T-cell (primary cell): ENCODE measurements around the gene RTN4R. TPM values are rescaled to one million over a fixed set of nuclear protein-coding genes. Genes with fewer than 3 reads are reported as not detected.
"Not testable (repeated sequence)": the region's sequence is repeated elsewhere in the genome, so short reads cannot be mapped to it uniquely, and the experiment has no call there.

Experiments used
- ATAC-seq, 4 experiments: fragments of 200-7000 bp in 3 of 4; fragments of 150-1000 bp in 1 of 4; cut with Tn5 transposase; replicated peaks in 1 of 4; 1 replicate in 3 of 4; 2 replicates in 1 of 4; pipeline ENCODE4 v1.10.0; 2021; ENCODE audit warnings: moderate library complexity in 3 of 4, mild to moderate bottlenecking in 2 of 4, moderate number of reproducible peaks in 1 of 4
- CTCF ChIA-PET, 2 donors: fragments of 300-600 bp; sonication (Branson Sonifier 250); formaldehyde crosslinking; loops; one replicate each; lab custom pipeline; 2022; ENCODE audit warnings: antibody characterized with exemption in 2 of 2; lab: Charles Lee
- POLR2A ChIA-PET, 2 donors: fragments of 300-600 bp; sonication (Branson Sonifier 250); formaldehyde crosslinking; loops; one replicate each; lab custom pipeline; 2022; ENCODE audit warnings: antibody characterized with exemption in 2 of 2; lab: Charles Lee
- DNase-seq, 35 experiments: peaks; one replicate each; pipeline versions ENCODE4 v3.0.0 to v3.0.0-alpha.2; 2013 to 2023
- H3K27ac ChIP-seq: one replicate; pipeline ENCODE4 v1.5.1; 2013; ENCODE audit warnings: low read length
- H3K27me3 ChIP-seq, 2 experiments: replicated peaks in 1 of 2; 1 replicate in 1 of 2; 2 replicates in 1 of 2; pipeline versions ENCODE4 v1.6.1 to v1.7.0; 2013; ENCODE audit warnings: low read length in 1 of 2, mixed read lengths in 1 of 2; ENCODE audit not compliant: control insufficient read depth in 2 of 2, insufficient read depth in 2 of 2; ENCODE audit errors: extremely low read depth in 1 of 2
- H3K36me3 ChIP-seq, 2 donors: 1 replicate in 1 of 2; 2 replicates in 1 of 2; pipeline versions ENCODE4 v1.6.1 to v1.7.0; 2013; ENCODE audit warnings: low read length in 1 of 2; ENCODE audit not compliant: control insufficient read depth in 2 of 2, insufficient read depth in 1 of 2; ENCODE audit errors: extremely low read depth in 1 of 2
- H3K4me1 ChIP-seq, 2 experiments: 1 replicate in 1 of 2; 2 replicates in 1 of 2; pipeline versions ENCODE4 v1.6.1 to v1.7.0; 2013; ENCODE audit warnings: low read length in 2 of 2, mixed read lengths in 1 of 2; ENCODE audit not compliant: insufficient read depth in 2 of 2, control insufficient read depth in 1 of 2; ENCODE audit errors: extremely low read depth in 1 of 2
- H3K4me3 ChIP-seq, 2 donors: 1 replicate in 1 of 2; 2 replicates in 1 of 2; pipeline versions ENCODE4 v1.5.1 to v1.7.0; 2013; ENCODE audit warnings: mild to moderate bottlenecking in 2 of 2, low read length in 1 of 2, moderate library complexity in 1 of 2; ENCODE audit not compliant: control insufficient read depth in 1 of 2; ENCODE audit errors: extremely low read depth in 1 of 2
- H3K9me3 ChIP-seq: 2 replicates; pipeline ENCODE4 v1.7.0; 2013
- H3K27ac Mint-ChIP-seq, 2 donors: one replicate each; pipeline ENCODE4 v1.8.0; 2020 to 2021; ENCODE audit warnings: mild to moderate bottlenecking in 2 of 2, mixed read lengths in 2 of 2
- H3K27me3 Mint-ChIP-seq, 2 donors: one replicate each; pipeline ENCODE4 v1.8.0; 2021 to 2022; ENCODE audit warnings: mixed read lengths in 2 of 2
- H3K36me3 Mint-ChIP-seq: one replicate; pipeline ENCODE4 v1.8.0; 2021; ENCODE audit warnings: mixed read lengths
- H3K4me1 Mint-ChIP-seq, 3 donors: one replicate each; pipeline ENCODE4 v1.8.0; 2020 to 2022; ENCODE audit warnings: mixed read lengths in 3 of 3, mild to moderate bottlenecking in 1 of 3
- H3K4me3 Mint-ChIP-seq, 3 donors: one replicate each; pipeline ENCODE4 v1.8.0; 2020 to 2022; ENCODE audit warnings: mild to moderate bottlenecking in 3 of 3, mixed read lengths in 3 of 3, moderate library complexity in 3 of 3
- H3K9me3 Mint-ChIP-seq, 3 donors: one replicate each; pipeline ENCODE4 v1.8.0; 2020 to 2022; ENCODE audit warnings: mixed read lengths in 3 of 3
- WGBS: methylation state at CpG from one replicate; pipeline ENCODE4 v1.1.5; 2013; ENCODE audit warnings: missing lambda C conversion rate; ENCODE audit not compliant: insufficient coverage; 5-methylcytosine and 5-hydroxymethylcytosine counted together
- total RNA-seq, 35 experiments: library from RNA in 6 of 35; stranded (reverse) in 6 of 35; fragments of 120-200 nt in 1 of 35; gene quantifications; one replicate each; pipeline versions ENCODE4 v1.2.1 to v1.2.4 and lab custom pipeline; 2013 to 2026

Gene RTN4R
- total RNA-seq, 5 donors from 2014 or later (not counting 1 experiment from before 2014, with no cell fraction given), result 0.33 to 4.1 (median 2.5) TPM

DNA sequence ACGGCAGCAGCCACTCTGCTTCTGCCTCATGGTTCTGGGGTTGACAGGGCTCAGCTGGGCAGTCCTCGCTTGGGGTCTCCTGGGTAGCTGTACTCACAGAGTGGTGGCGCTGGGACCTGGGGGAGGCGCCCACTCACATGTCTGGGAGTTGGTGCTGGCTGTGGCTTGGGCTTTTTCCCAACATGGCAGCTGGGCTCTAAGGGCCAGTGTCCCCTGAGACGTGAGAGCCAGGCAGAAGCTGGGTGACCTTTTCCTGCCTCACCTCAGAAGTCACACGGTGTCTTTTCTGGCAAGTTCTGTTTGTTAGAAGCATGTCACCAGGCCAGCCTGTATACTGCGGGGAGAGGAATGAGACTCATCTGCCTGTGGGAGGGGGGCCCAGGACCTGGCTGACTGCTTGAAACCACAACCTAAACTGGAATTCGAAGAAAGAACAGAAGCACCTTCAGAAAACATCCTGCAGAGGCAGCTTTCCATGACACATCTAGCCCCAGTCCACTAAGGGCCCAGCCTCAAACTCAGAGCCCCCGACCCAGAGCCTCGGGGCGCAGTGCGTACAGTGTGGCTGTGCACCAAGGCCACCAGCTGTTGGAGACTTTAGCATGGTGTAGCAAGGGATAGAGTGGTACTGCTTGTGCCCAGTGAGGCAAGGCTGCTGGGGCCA lies 37.2 kb upstream of the RTN4R start:
- H3K4me3 ChIP-seq, H3K4me1 Mint-ChIP-seq, H3K4me3 Mint-ChIP-seq, H3K9me3 ChIP-seq, H3K27ac Mint-ChIP-seq, H3K9me3 Mint-ChIP-seq, H3K27me3 Mint-ChIP-seq, H3K36me3 ChIP-seq, POLR2A ChIA-PET, DNase-seq, CTCF ChIA-PET, H3K36me3 Mint-ChIP-seq, H3K27ac ChIP-seq: not testable (repeated sequence)
- peaks cover 0 to 40% of the 10 kb centered on the region in 2 experiments for H3K27me3 ChIP-seq
- peaks cover 2 to 12% of the 10 kb centered on the region in 2 experiments for H3K4me1 ChIP-seq
- WGBS, result 93% methylated on average over 3 of the region's 12 CpGs
- ATAC-seq, result peak in 1 of 4 experiments; percentile 9

DNA sequence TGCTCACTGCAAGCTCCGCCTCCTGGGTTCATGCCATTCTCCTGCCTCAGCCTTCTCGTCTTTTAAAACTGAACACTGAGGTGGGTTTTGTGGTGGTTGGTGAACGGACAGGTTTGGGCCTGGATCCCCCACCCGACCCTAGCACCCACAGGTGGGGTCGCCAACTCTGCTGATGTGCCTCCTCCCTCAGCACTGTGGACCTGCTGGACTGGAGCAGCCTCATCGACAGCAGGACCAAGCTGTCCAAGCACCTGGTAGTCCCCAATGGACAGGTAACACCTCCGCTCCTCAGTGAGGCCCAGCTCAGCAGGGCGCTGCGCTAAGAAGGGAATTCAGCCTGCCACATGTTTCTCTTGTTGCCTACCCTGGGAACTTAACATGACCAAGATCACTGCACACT lies 36.5 kb upstream of the RTN4R start:
- ATAC-seq (no peak), DNase-seq (no peak)
- no peaks in the 10 kb centered on the region for H3K36me3 Mint-ChIP-seq
- peaks cover 8 to 11% (median 9%) of the 10 kb centered on the region in 3 donors for H3K4me1 Mint-ChIP-seq
- H3K27ac ChIP-seq, result no peak overlapping the region
- H3K27me3 Mint-ChIP-seq, result peaks cover 0 to 4% of the 10 kb centered on the region in 2 donors
- peaks cover 5 to 18% of the 10 kb centered on the region in 2 experiments for H3K4me1 ChIP-seq
- POLR2A ChIA-PET, result no interaction called here
- H3K27me3 ChIP-seq, result peaks cover 0 to 40% of the 10 kb centered on the region in 2 experiments
- WGBS, result 84% methylated on average over 4 of the region's 9 CpGs
- CTCF ChIA-PET, result no interaction called here
- no peak overlapping the region for H3K4me3 ChIP-seq
- no peak overlapping the region for H3K27ac Mint-ChIP-seq
- H3K9me3 ChIP-seq, result no peaks in the 10 kb centered on the region
- H3K36me3 ChIP-seq, result no peaks in the 10 kb centered on the region
- no peak overlapping the region for H3K4me3 Mint-ChIP-seq
- H3K9me3 Mint-ChIP-seq, result no peaks in the 10 kb centered on the region

DNA sequence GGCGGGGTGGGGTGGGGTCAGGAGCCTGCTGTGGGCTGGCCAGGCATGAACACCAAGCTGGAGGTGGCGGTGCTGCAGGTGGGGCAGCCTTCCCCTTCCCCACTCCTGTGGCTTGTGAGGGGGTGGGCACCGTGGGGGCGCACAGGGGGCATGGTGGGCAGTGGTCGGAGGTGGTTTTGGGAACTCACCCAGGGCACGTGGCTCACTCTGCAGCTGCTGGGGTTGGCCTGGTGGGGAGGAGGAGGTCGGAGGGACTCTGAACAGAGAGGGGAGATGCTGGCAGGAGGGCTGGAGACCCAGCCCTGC lies 35.1 kb upstream of the RTN4R start:
- H3K9me3 Mint-ChIP-seq, H3K36me3 Mint-ChIP-seq, ATAC-seq, H3K9me3 ChIP-seq, H3K36me3 ChIP-seq, POLR2A ChIA-PET, H3K4me3 ChIP-seq, DNase-seq, H3K27ac ChIP-seq, H3K27ac Mint-ChIP-seq, CTCF ChIA-PET, H3K27me3 Mint-ChIP-seq, H3K4me3 Mint-ChIP-seq: not testable (repeated sequence)
- 0% methylated on average over 1 of the region's 7 CpGs for WGBS
- H3K4me1 Mint-ChIP-seq, result peaks cover 8 to 11% (median 11%) of the 10 kb centered on the region in 3 donors
- peaks cover 0 to 40% of the 10 kb centered on the region in 2 experiments for H3K27me3 ChIP-seq
- H3K4me1 ChIP-seq, result peaks cover 5 to 28% of the 10 kb centered on the region in 2 experiments

DNA sequence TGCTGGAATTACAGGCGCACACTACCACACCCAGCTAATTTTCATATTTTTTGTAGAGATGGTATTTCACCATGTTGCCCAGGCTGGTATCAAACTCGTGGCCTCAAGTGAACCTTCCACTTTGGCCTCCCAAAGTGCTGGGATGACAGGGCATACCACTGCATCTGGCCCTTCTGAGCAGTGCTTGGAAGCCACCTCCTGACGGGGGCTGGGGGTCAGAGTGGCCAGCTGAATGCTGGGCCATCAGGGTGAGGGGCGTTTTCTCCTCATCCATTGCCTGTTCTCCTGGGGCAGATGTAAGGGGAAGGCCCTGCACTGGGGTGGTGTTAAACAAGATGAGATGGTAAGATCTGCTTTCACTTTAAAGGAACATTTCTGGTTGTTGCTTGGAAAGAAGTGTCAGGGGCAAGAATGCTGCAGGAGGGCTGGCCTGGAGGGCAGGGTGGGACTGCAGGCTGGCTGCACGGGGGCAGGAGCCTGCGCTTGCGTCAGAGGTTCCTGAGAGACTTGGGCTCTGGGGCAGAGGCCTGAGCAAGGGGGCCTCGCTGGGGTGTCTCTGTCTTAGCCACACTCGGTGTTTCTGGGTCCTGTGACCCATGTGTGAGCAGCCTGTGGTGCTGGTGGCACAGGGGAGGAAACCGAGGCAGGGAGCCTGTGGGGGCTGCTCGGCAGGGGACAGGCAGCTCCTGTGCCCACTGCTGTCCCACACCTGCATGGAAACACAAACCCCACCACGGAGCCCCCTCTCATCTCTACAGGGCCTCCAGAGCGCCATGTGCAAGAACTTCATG lies 34.5 kb upstream of the RTN4R start:
- no peak overlapping the region for H3K4me3 ChIP-seq
- no peaks in the 10 kb centered on the region for H3K9me3 ChIP-seq
- Mint-ChIP-seq H3K27me3 (peaks cover 0 to 4% of the 10 kb centered on the region in 2 donors), H3K27ac (no peak overlapping the region), H3K36me3 (no peaks in the 10 kb centered on the region), H3K4me1 (peaks cover 11 to 17% (median 11%) of the 10 kb centered on the region in 3 donors), H3K9me3 (no peaks in the 10 kb centered on the region), H3K4me3 (no peak overlapping the region)
- CTCF ChIA-PET, result no interaction called here
- H3K27ac ChIP-seq, result no peak overlapping the region
- H3K36me3 ChIP-seq, result no peaks in the 10 kb centered on the region
- ATAC-seq (no peak), DNase-seq (no peak)
- 93% methylated on average over 4 of the region's 13 CpGs for WGBS
- peaks cover 5 to 28% of the 10 kb centered on the region in 2 experiments for H3K4me1 ChIP-seq
- POLR2A ChIA-PET, result no interaction called here
- H3K27me3 ChIP-seq, result peaks cover 0 to 40% of the 10 kb centered on the region in 2 experiments

DNA sequence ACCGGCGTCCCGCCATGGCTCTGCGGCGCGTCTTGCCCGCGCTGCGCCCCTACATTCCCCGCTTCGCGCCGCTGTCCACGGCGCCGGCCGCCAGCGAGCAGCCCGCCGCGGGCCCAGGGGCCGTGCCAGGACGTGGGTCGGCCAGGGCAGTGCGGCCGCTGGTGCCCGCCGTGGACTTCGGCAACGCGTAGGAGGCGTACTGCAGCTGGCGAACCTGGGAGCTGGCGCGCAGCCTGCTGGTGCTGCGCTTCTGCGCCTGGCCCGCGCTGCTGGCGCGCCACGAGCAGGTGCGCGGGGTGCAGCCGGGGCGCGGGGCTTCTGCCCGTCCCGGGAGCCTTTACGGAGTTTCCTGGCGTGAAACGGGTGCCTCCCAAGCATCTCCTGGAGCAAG lies 31.6 kb upstream of the RTN4R start:
- Histone ChIP-seq H3K27me3 (peaks cover 0 to 33% of the 10 kb centered on the region in 2 experiments), H3K4me3 (peak overlapping the region; percentile 46 to 77), H3K9me3 (no peaks in the 10 kb centered on the region), H3K27ac (no peak overlapping the region), H3K36me3 (no peaks in the 10 kb centered on the region), H3K4me1 (peaks cover 3 to 20% of the 10 kb centered on the region in 2 experiments)
- H3K4me3 Mint-ChIP-seq, result peak overlapping the region; percentile 56 to 78 (median 66)
- H3K36me3 Mint-ChIP-seq, result no peaks in the 10 kb centered on the region
- H3K27ac Mint-ChIP-seq, result no peak overlapping the region
- peaks cover 0 to 1% of the 10 kb centered on the region in 2 donors for H3K27me3 Mint-ChIP-seq
- WGBS, result under 1% methylated on average over 52 of the region's 52 CpGs
- H3K4me1 Mint-ChIP-seq, result peaks cover 11 to 21% (median 12%) of the 10 kb centered on the region in 3 donors
- no peaks in the 10 kb centered on the region for H3K9me3 Mint-ChIP-seq
- ATAC-seq (peak; percentile 40 to 57 (median 51)), DNase-seq (peak in 5 of 35 experiments; percentile 23 to 39 (median 27))
- ChIA-PET POLR2A (no interaction called here), CTCF (no interaction called here)

DNA sequence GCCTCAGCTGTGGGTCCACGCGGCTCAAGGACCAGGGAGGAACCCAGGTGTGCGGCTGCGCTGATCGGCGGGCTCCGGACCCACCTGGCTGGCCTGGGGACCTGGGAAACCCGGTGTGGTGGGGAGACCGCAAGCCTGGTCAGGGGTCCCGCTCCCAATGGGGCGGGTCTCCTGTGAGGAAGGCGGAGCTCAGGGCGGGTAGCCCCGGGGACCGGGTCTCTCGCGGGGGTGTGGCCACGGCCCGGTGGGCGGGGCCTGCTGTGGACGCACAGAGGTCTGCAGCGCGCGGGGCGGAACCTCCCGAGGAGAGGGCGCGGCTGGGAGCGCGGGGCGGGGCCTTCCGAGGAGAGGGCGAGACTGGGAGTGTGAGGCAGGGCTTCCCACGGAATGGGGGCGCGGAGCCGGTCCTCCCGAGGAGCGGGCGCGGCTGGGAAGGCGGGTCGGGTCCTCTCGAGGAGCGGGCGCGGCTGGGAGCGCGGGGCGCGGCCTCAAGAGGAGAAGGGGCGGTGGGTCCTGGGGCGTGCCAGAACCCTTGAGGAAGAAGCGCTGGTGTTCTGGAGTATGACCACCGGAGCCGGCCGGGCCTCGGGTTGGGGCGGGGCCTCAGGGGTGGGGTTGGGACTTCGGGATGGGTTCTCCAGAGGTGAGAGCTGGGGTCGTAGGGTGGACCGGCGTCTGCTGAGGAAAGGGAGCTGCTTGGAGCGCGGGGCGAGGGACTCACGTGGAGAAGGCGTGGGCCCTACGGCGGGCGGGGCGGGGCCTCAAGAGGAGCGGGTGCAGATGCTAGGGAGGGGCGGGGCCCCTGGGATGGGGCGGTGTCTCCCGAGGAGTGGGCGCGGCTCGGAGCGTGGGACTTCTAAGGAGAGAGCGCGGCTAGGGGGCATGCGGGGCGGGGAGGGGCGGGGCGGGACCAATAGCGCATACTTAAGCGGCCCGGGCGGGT lies 31.0 kb upstream of the RTN4R start:
- H3K36me3 ChIP-seq, result no peaks in the 10 kb centered on the region
- 7% methylated on average over 90 of the region's 90 CpGs for WGBS
- ChIA-PET POLR2A (interaction anchor here in 1 of 2 donors (0.7 kb wide), 1 partner anchor 199 kb away, joined by 4 read pairs; no protein-coding TSS in a partner anchor), CTCF (no interaction called here)
- no peaks in the 10 kb centered on the region for H3K36me3 Mint-ChIP-seq
- H3K9me3 Mint-ChIP-seq, result no peaks in the 10 kb centered on the region
- H3K4me1 Mint-ChIP-seq, result peaks cover 11 to 21% (median 12%) of the 10 kb centered on the region in 3 donors
- H3K27ac Mint-ChIP-seq, result peak overlapping the region in 1 of 2 donors; percentile 64
- peak; percentile 76 to 94 (median 87) for DNase-seq
- H3K9me3 ChIP-seq, result no peaks in the 10 kb centered on the region
- H3K27me3 ChIP-seq, result peaks cover 0 to 27% of the 10 kb centered on the region in 2 experiments
- no peaks in the 10 kb centered on the region for H3K27me3 Mint-ChIP-seq
- ATAC-seq, result peak; percentile 88 to 92 (median 90)
- peaks cover 3 to 20% of the 10 kb centered on the region in 2 experiments for H3K4me1 ChIP-seq
- H3K4me3 Mint-ChIP-seq, result peak overlapping the region; percentile 75 to 78 (median 78)
- H3K4me3 ChIP-seq, result peak overlapping the region; percentile 41 to 46
- H3K27ac ChIP-seq, result no peak overlapping the region
